ENCODE measurements around the gene CDKN2B-AS1. TPM values are rescaled to one million over a fixed set of nuclear protein-coding genes. Genes with fewer than 3 reads are reported as not detected.

The CDKN2B-AS1 gene
- total and polyA plus RNA-seq, 11 donors = 0.38 to 0.80 (median 0.54) TPM; not detected in 6

- no peak for ATAC-seq
- WGBS, 4 donors = 6 to 18% (median 10%) methylated on average over 17 to 19 of the region's 19 CpGs
- H3K9me3 ChIP-seq = peaks cover 0 to 13% (median 0%) of the 10 kb centered on the region in 12 donors
- H3K4me1 ChIP-seq = peaks cover 0 to 36% (median 10%) of the 10 kb centered on the region in 12 donors
- H3K36me3 ChIP-seq = no peaks in the 10 kb centered on the region
- H3K27ac ChIP-seq = no peak overlapping the region
- no peak overlapping the region for H3K4me3 ChIP-seq
- H3K27me3 ChIP-seq = peaks cover 65 to 100% (median 95%) of the 10 kb centered on the region in 9 donors
- no peak for DNase-seq
- TF ChIP-seq CTCF (IDR thresholded peaks at IDR 0.05) = no peak
- TF ChIP-seq POLR2A (IDR thresholded peaks at IDR 0.05) = no peak
- intact Hi-C loops (cut with DNase I) = loop anchor here in 1 of 10 donors (5.0 kb wide), 1 partner anchor 40 kb away; the partner anchor contains the start of gene CDKN2B
Observed at GRCh38 chr9:21967169-21967568, 27.4 kb upstream of the CDKN2B-AS1 start.

- TF ChIP-seq CTCF (IDR thresholded peaks at IDR 0.05) = no peak
- TF ChIP-seq POLR2A (IDR thresholded peaks at IDR 0.05) = no peak
- peaks cover 0 to 36% (median 10%) of the 10 kb centered on the region in 12 donors for H3K4me1 ChIP-seq
- no peak overlapping the region for H3K27ac ChIP-seq
- ATAC-seq (no peak), DNase-seq (no peak)
- H3K9me3 ChIP-seq = peaks cover 0 to 9% (median 0%) of the 10 kb centered on the region in 12 donors
- H3K4me3 ChIP-seq = no peak overlapping the region
- WGBS, 4 donors = 14 to 26% (median 23%) methylated on average over 10 of the region's 10 CpGs
- peaks cover 67 to 100% (median 95%) of the 10 kb centered on the region in 9 donors for H3K27me3 ChIP-seq
- intact Hi-C loops (cut with DNase I) = loop anchor here in 1 of 10 donors (5.0 kb wide), 1 partner anchor 40 kb away; the partner anchor contains the start of gene CDKN2B
- H3K36me3 ChIP-seq = no peaks in the 10 kb centered on the region
Observed at GRCh38 chr9:21967702-21968101, 26.9 kb upstream of the CDKN2B-AS1 start.

- TF ChIP-seq CTCF (IDR thresholded peaks at IDR 0.05) (no peak), POLR2A (IDR thresholded peaks at IDR 0.05) (no peak)
- peaks cover 0 to 5% (median 0%) of the 10 kb centered on the region in 12 donors for H3K9me3 ChIP-seq
- H3K27ac ChIP-seq = no peak overlapping the region
- H3K27me3 ChIP-seq = peaks cover 71 to 100% (median 97%) of the 10 kb centered on the region in 9 donors
- H3K4me3 ChIP-seq = peak overlapping the region in 1 of 12 donors; percentile 12
- intact Hi-C loops (cut with DNase I) = loop anchor here in 1 of 10 donors (5.0 kb wide), 1 partner anchor 39 kb away; the partner anchor contains the start of gene CDKN2B
- H3K36me3 ChIP-seq = no peaks in the 10 kb centered on the region
- DNase-seq (no peak), ATAC-seq (no peak)
- peaks cover 0 to 36% (median 10%) of the 10 kb centered on the region in 12 donors for H3K4me1 ChIP-seq
- 4 to 13% (median 7%) methylated on average over 41 of the region's 41 CpGs for WGBS, 4 donors
Observed at GRCh38 chr9:21968331-21969010, 26.1 kb upstream of the CDKN2B-AS1 start.
